HUES64 (cell line): ENCODE data around the gene MGLL.

Source experiments
- H3K27ac ChIP-seq: 2 replicates; pipeline ENCODE4 v1.7.0; 2013; ENCODE audit warnings: low read depth, low read length, inconsistent platforms
- H3K27me3 ChIP-seq: 2 replicates; pipeline ENCODE4 v1.6.1; 2013; ENCODE audit warnings: mild to moderate bottlenecking, low read length; ENCODE audit not compliant: insufficient read depth
- H3K36me3 ChIP-seq: 2 replicates; pipeline ENCODE4 v1.6.1; 2013; ENCODE audit warnings: mild to moderate bottlenecking, low read length; ENCODE audit not compliant: insufficient read depth
- H3K4me1 ChIP-seq: 2 replicates; pipeline ENCODE4 v1.6.1; 2013; ENCODE audit warnings: mild to moderate bottlenecking, low read length, moderate library complexity; ENCODE audit not compliant: insufficient read depth
- H3K4me3 ChIP-seq: 2 replicates; pipeline ENCODE4 v1.5.1; 2013; ENCODE audit warnings: mild to moderate bottlenecking, low read length, moderate library complexity
- H3K9ac ChIP-seq: 2 replicates; pipeline ENCODE4 v1.6.1; 2013; ENCODE audit warnings: mild to moderate bottlenecking, low read depth, low read length
- H3K9me3 ChIP-seq: 2 replicates; pipeline ENCODE4 v1.6.1; 2013; ENCODE audit warnings: low read depth, low read length; ENCODE audit not compliant: insufficient read depth
- WGBS: fragments of 150-250, 120-280 bp; methylation state at CpG from one replicate; pipeline ENCODE4 v1.1.7; 2013; ENCODE audit warnings: missing lambda C conversion rate; 5-methylcytosine and 5-hydroxymethylcytosine counted together

MGLL gene

GRCh38 chr3:127811717-127812116, 10.6 kb downstream of the MGLL start:
- no peaks in the 10 kb centered on the region for H3K4me1 ChIP-seq
- H3K27me3 ChIP-seq: no peaks in the 10 kb centered on the region
- H3K4me3 ChIP-seq: no peak overlapping the region
- 98% methylated on average over 3 of the region's 3 CpGs for WGBS
- H3K9ac ChIP-seq: no peak overlapping the region
- H3K36me3 ChIP-seq: no peaks in the 10 kb centered on the region
- H3K27ac ChIP-seq: no peak overlapping the region
- no peaks in the 10 kb centered on the region for H3K9me3 ChIP-seq

GRCh38 chr3:127809611-127810010, 12.7 kb downstream of the MGLL start:
- no peaks in the 10 kb centered on the region for H3K36me3 ChIP-seq
- H3K4me3 ChIP-seq: no peak overlapping the region
- 89% methylated on average over 2 of the region's 2 CpGs for WGBS
- H3K4me1 ChIP-seq: no peaks in the 10 kb centered on the region
- H3K9me3 ChIP-seq: no peaks in the 10 kb centered on the region
- H3K27me3 ChIP-seq: no peaks in the 10 kb centered on the region
- H3K27ac ChIP-seq: no peak overlapping the region
- H3K9ac ChIP-seq: no peak overlapping the region

GRCh38 chr3:127809211-127809610, 13.1 kb downstream of the MGLL start:
- Histone ChIP-seq H3K27me3 (no peaks in the 10 kb centered on the region), H3K4me3 (no peak overlapping the region), H3K9me3 (no peaks in the 10 kb centered on the region), H3K4me1 (no peaks in the 10 kb centered on the region), H3K9ac (no peak overlapping the region), H3K36me3 (no peaks in the 10 kb centered on the region), H3K27ac (no peak overlapping the region)
- no CpG with 5 or more reads among the region's 1 CpG for WGBS

GRCh38 chr3:127808197-127808596, 14.1 kb downstream of the MGLL start:
- no peaks in the 10 kb centered on the region for H3K36me3 ChIP-seq
- H3K9me3 ChIP-seq: no peaks in the 10 kb centered on the region
- no peaks in the 10 kb centered on the region for H3K27me3 ChIP-seq
- H3K4me1 ChIP-seq: no peaks in the 10 kb centered on the region
- no peak overlapping the region for H3K27ac ChIP-seq
- no peak overlapping the region for H3K9ac ChIP-seq
- no peak overlapping the region for H3K4me3 ChIP-seq

GRCh38 chr3:127805026-127805753, 17.1 kb downstream of the MGLL start:
- Histone ChIP-seq H3K27me3 (no peaks in the 10 kb centered on the region), H3K9me3 (no peaks in the 10 kb centered on the region), H3K27ac (no peak overlapping the region), H3K4me1 (no peaks in the 10 kb centered on the region), H3K9ac (no peak overlapping the region), H3K36me3 (no peaks in the 10 kb centered on the region), H3K4me3 (no peak overlapping the region)
- 94% methylated on average over 10 of the region's 10 CpGs for WGBS

- Histone ChIP-seq H3K4me1 (no peaks in the 10 kb centered on the region), H3K4me3 (no peak overlapping the region), H3K9me3 (no peaks in the 10 kb centered on the region), H3K27ac (no peak overlapping the region), H3K27me3 (no peaks in the 10 kb centered on the region), H3K36me3 (no peaks in the 10 kb centered on the region), H3K9ac (no peak overlapping the region)
- WGBS: 84% methylated on average over 9 of the region's 9 CpGs
Observed at GRCh38 chr3:127804141-127804540, 18.2 kb downstream of the MGLL start.

GRCh38 chr3:127803619-127804018, 18.7 kb downstream of the MGLL start:
- no peaks in the 10 kb centered on the region for H3K36me3 ChIP-seq
- H3K9ac ChIP-seq: no peak overlapping the region
- 79% methylated on average over 4 of the region's 4 CpGs for WGBS
- no peak overlapping the region for H3K27ac ChIP-seq
- H3K9me3 ChIP-seq: no peaks in the 10 kb centered on the region
- no peaks in the 10 kb centered on the region for H3K27me3 ChIP-seq
- H3K4me1 ChIP-seq: no peaks in the 10 kb centered on the region
- H3K4me3 ChIP-seq: no peak overlapping the region

- WGBS: 95% methylated on average over 6 of the region's 6 CpGs
- Histone ChIP-seq H3K27me3 (no peaks in the 10 kb centered on the region), H3K4me1 (no peaks in the 10 kb centered on the region), H3K27ac (no peak overlapping the region), H3K9ac (no peak overlapping the region), H3K36me3 (no peaks in the 10 kb centered on the region), H3K9me3 (no peaks in the 10 kb centered on the region), H3K4me3 (no peak overlapping the region)
Observed at GRCh38 chr3:127802606-127803005, 19.7 kb downstream of the MGLL start.

GRCh38 chr3:127801731-127802313, 20.5 kb downstream of the MGLL start:
- Histone ChIP-seq H3K36me3 (no peaks in the 10 kb centered on the region), H3K4me3 (no peak overlapping the region), H3K4me1 (no peaks in the 10 kb centered on the region), H3K9me3 (no peaks in the 10 kb centered on the region), H3K27ac (no peak overlapping the region), H3K27me3 (no peaks in the 10 kb centered on the region), H3K9ac (no peak overlapping the region)
- 100% methylated on average over 3 of the region's 3 CpGs for WGBS

GRCh38 chr3:127800508-127800907, 21.8 kb downstream of the MGLL start:
- H3K36me3 ChIP-seq: no peaks in the 10 kb centered on the region
- H3K4me1 ChIP-seq: no peaks in the 10 kb centered on the region
- H3K9ac ChIP-seq: no peak overlapping the region
- no peak overlapping the region for H3K4me3 ChIP-seq
- H3K27ac ChIP-seq: no peak overlapping the region
- no peaks in the 10 kb centered on the region for H3K27me3 ChIP-seq
- no peaks in the 10 kb centered on the region for H3K9me3 ChIP-seq
- WGBS: 64% methylated on average over 1 of the region's 2 CpGs

GRCh38 chr3:127799476-127800222, 22.7 kb downstream of the MGLL start:
- 98% methylated on average over 5 of the region's 6 CpGs for WGBS
- H3K27ac ChIP-seq: no peak overlapping the region
- no peaks in the 10 kb centered on the region for H3K36me3 ChIP-seq
- no peaks in the 10 kb centered on the region for H3K27me3 ChIP-seq
- H3K9ac ChIP-seq: no peak overlapping the region
- H3K4me1 ChIP-seq: no peaks in the 10 kb centered on the region
- no peak overlapping the region for H3K4me3 ChIP-seq
- no peaks in the 10 kb centered on the region for H3K9me3 ChIP-seq
